Type B pancreatic cell (in vitro differentiated cells): ENCODE measurements around the gene ABCB8. TPM values are rescaled to one million over a fixed set of nuclear protein-coding genes. Genes with fewer than 3 reads are reported as not detected.

Experiments used
- DNase-seq: peaks from one replicate; pipeline ENCODE4 v3.0.0; 2021; ENCODE audit warnings: mixed read lengths; ENCODE audit not compliant: unreplicated experiment; ENCODE audit errors: extremely low spot score
- H3K27ac Mint-ChIP-seq: 2 replicates; pipeline ENCODE4 v1.8.0; 2021; ENCODE audit warnings: mild to moderate bottlenecking, mixed read lengths
- H3K27me3 Mint-ChIP-seq: 2 replicates; pipeline ENCODE4 v1.8.0; 2021; ENCODE audit warnings: mixed read lengths
- H3K36me3 Mint-ChIP-seq: 2 replicates; pipeline ENCODE4 v1.8.0; 2021; ENCODE audit warnings: mixed read lengths
- H3K4me1 Mint-ChIP-seq: one replicate; pipeline ENCODE4 v1.8.0; 2021; ENCODE audit warnings: mixed read lengths; ENCODE audit not compliant: unreplicated experiment
- H3K4me3 Mint-ChIP-seq: 2 replicates; pipeline ENCODE4 v1.8.0; 2021; ENCODE audit warnings: mild to moderate bottlenecking, mixed read lengths
- H3K9me3 Mint-ChIP-seq: 2 replicates; pipeline ENCODE4 v1.8.0; 2021; ENCODE audit warnings: mixed read lengths
- total RNA-seq: library from RNA; stranded (reverse); gene quantifications from 2 replicates; pipeline ENCODE4 v1.2.1, GENCODE V29; 2021; ENCODE audit warnings: low replicate concordance
- TF ChIP-seq, protein P1 (sequence below): fragments of 200-600 bp; sonication (generic); conservative IDR thresholded peaks from 2 replicates; pipeline ENCODE4 v1.5.0; 2021; ENCODE audit warnings: antibody characterized with exemption, mild to moderate bottlenecking

ABCB8 gene
- total RNA-seq, 1 donor from 2014 or later = 45.5 TPM

DNA sequence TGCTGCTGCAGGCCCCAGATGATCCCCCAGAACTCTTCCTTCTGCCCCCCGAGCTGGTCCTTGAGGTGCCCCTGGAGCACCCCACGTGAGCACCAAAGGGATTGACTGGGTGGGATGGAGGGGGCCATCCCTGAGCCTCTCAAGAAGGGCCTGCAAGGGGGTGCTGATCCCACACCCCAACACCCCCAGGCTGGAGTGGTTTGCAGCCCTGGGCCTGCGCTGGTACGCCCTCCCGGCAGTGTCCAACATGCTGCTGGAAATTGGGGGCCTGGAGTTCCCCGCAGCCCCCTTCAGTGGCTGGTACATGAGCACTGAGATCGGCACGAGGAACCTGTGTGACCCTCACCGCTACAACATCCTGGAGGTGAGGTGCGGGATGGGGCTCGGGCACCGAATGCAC, 29.2 kb upstream of the ABCB8 start:
- peaks cover 3% of the 10 kb centered on the region for H3K27me3 Mint-ChIP-seq
- H3K27ac Mint-ChIP-seq = no peak overlapping the region
- H3K9me3 Mint-ChIP-seq = no peaks in the 10 kb centered on the region
- H3K36me3 Mint-ChIP-seq = no peaks in the 10 kb centered on the region
- TF ChIP-seq, protein P1, sequence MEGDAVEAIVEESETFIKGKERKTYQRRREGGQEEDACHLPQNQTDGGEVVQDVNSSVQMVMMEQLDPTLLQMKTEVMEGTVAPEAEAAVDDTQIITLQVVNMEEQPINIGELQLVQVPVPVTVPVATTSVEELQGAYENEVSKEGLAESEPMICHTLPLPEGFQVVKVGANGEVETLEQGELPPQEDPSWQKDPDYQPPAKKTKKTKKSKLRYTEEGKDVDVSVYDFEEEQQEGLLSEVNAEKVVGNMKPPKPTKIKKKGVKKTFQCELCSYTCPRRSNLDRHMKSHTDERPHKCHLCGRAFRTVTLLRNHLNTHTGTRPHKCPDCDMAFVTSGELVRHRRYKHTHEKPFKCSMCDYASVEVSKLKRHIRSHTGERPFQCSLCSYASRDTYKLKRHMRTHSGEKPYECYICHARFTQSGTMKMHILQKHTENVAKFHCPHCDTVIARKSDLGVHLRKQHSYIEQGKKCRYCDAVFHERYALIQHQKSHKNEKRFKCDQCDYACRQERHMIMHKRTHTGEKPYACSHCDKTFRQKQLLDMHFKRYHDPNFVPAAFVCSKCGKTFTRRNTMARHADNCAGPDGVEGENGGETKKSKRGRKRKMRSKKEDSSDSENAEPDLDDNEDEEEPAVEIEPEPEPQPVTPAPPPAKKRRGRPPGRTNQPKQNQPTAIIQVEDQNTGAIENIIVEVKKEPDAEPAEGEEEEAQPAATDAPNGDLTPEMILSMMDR = no peak
- peaks cover 4% of the 10 kb centered on the region for H3K4me1 Mint-ChIP-seq
- DNase-seq = no peak
- H3K4me3 Mint-ChIP-seq = no peak overlapping the region

DNA sequence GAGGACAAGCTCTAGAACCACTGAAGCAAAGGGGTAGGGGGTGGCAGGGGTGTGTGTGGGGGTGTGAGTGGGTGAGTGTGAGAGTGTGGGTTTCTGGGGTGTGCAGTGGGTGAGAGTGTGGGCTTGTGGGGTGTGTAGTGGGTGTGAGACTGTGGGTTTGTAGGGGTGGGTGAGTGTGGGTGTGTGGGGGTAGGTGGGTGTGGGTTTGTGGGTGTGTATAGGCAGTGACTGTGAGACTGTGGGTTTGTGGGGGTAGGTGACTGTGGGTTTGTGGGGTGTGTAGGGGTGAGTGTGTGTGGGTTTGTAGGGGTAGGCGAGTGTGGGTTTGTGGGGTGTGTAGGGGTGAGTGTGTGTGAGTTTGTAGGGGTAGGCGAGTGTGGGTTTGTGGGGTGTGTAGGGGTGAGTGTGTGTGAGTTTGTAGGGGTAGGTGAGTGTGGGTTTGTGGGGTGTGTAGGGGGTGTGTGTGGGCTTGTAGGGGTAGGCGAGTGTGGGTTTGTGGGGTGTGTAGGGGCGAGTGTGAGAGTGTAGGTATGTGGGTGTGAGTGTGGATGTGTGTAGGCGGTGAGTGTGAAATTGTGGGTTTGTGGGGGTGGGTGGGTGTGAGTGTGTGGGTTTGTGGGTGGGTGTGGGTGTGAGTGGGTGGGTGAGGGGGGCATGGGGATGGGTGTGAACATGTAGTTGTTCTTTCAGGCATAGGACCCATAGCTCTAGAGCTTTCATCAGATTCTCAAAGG, 28.6 kb upstream of the ABCB8 start:
- Mint-ChIP-seq H3K27ac (no peak overlapping the region), H3K4me3 (no peak overlapping the region), H3K9me3 (no peaks in the 10 kb centered on the region), H3K27me3 (peaks cover 3% of the 10 kb centered on the region), H3K4me1 (peaks cover 4% of the 10 kb centered on the region), H3K36me3 (no peaks in the 10 kb centered on the region)
- TF ChIP-seq, protein P1 = no peak
- no peak for DNase-seq

DNA sequence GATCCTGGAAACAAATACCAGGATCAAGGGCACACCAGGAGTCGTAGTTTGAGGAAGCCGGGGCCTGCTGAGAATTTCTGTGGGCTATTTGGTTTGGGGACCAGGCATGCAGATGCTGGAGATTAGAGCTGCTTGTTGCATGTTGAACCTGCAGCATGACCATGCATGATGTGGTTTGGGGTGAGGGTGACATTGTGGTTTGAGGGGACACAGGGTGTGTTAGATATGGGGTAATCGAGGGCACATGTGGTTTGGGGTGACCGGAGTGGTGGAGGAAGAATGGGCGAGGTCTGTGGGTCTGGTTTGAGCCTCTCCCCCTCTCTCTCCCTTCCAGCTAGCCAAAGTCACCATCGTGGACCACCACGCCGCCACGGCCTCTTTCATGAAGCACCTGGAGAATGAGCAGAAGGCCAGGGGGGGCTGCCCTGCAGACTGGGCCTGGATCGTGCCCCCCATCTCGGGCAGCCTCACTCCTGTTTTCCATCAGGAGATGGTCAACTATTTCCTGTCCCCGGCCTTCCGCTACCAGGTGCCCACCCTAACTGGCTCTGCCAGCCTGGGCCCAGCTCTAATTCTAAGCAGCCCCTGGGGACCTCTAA, 27.3 kb upstream of the ABCB8 start:
- TF ChIP-seq, protein P1 = no peak
- Mint-ChIP-seq H3K4me3 (no peak overlapping the region), H3K9me3 (no peaks in the 10 kb centered on the region), H3K36me3 (no peaks in the 10 kb centered on the region), H3K27me3 (peaks cover 9% of the 10 kb centered on the region), H3K4me1 (peaks cover 4% of the 10 kb centered on the region), H3K27ac (no peak overlapping the region)
- no peak for DNase-seq

DNA sequence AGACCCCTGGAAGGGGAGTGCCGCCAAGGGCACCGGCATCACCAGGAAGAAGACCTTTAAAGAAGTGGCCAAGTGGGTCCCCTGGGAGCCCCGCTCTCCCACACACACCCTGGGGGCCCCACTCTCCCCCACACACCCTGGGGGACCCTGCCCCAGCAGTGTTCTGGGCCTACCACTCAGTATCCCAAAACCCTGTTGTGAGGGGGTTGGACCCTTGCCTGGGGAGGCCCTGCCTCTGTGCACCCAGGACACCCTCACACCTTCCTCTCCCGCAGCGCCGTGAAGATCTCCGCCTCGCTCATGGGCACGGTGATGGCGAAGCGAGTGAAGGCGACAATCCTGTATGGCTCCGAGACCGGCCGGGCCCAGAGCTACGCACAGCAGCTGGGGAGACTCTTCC, 26.7 kb upstream of the ABCB8 start:
- no peak for DNase-seq
- TF ChIP-seq, protein P1 = no peak
- no peak overlapping the region for H3K4me3 Mint-ChIP-seq
- H3K9me3 Mint-ChIP-seq = no peaks in the 10 kb centered on the region
- H3K27me3 Mint-ChIP-seq = peaks cover 11% of the 10 kb centered on the region
- no peaks in the 10 kb centered on the region for H3K36me3 Mint-ChIP-seq
- no peak overlapping the region for H3K27ac Mint-ChIP-seq
- peaks cover 4% of the 10 kb centered on the region for H3K4me1 Mint-ChIP-seq

DNA sequence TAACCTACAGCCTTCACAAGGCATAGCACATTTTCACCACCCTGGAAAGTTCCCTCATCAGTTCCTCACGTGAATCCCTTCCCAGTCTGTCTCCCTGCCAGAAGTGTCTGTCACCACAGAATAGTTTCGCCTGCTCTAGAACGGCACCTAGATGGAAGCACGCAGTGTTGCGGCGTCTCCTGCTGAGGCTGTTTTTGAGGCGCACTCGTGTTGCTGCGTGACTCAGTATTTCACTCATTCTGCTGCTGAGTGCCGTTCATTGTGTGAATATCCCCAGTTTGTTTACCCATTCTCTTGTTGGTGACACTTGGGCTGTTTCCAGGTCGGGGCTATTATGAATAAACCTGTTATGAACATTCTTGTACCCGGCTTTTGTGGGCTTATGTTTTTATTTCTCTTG, 24.7 kb upstream of the ABCB8 start:
- Mint-ChIP-seq H3K27me3 (peaks cover 18% of the 10 kb centered on the region), H3K4me1 (peaks cover 8% of the 10 kb centered on the region), H3K27ac (no peak overlapping the region), H3K4me3 (no peak overlapping the region), H3K36me3 (no peaks in the 10 kb centered on the region), H3K9me3 (no peaks in the 10 kb centered on the region)
- DNase-seq = no peak
- TF ChIP-seq, protein P1 = no peak
